Large intestine (tissue), 3 donors: ENCODE data around the gene NHLRC1. TPM values are rescaled to one million over a fixed set of nuclear protein-coding genes. Genes with fewer than 3 reads are reported as not detected.

Experiments
- DNase-seq, 2 donors: peaks; one replicate each; pipeline versions ENCODE4 v3.0.0 to v3.0.0-alpha.2; 2013
- H3K27ac ChIP-seq: one replicate; pipeline ENCODE4 v1.5.1; 2013; ENCODE audit warnings: low read length
- H3K27me3 ChIP-seq: 2 replicates; pipeline ENCODE4 v1.6.1; 2013; ENCODE audit warnings: low read length; ENCODE audit not compliant: control insufficient read depth, insufficient read depth
- H3K36me3 ChIP-seq: 2 replicates; pipeline ENCODE4 v1.6.1; 2013; ENCODE audit warnings: low read length; ENCODE audit not compliant: control insufficient read depth, insufficient read depth
- H3K4me1 ChIP-seq: one replicate; pipeline ENCODE4 v1.6.1; 2013; ENCODE audit warnings: low read length; ENCODE audit not compliant: control insufficient read depth, insufficient read depth
- H3K4me3 ChIP-seq: one replicate; pipeline ENCODE4 v1.5.1; 2013; ENCODE audit warnings: low read length
- H3K9me3 ChIP-seq: one replicate; pipeline ENCODE4 v1.6.1; 2013; ENCODE audit warnings: mild to moderate bottlenecking, low read depth, low read length, moderate library complexity; ENCODE audit not compliant: control insufficient read depth
- WGBS: methylation state at CpG from one replicate; pipeline ENCODE4 v1.1.5; 2013; ENCODE audit warnings: low lambda C conversion rate; ENCODE audit not compliant: insufficient coverage; 5-methylcytosine and 5-hydroxymethylcytosine counted together
- polyA plus RNA-seq: library from polyadenylated mRNA; unstranded; fragments of 120-200 nt; gene quantifications from one replicate; pipeline ENCODE4 v1.2.1, GENCODE V29; 2013

Gene NHLRC1
- polyA plus RNA-seq, 1 donor = 2.6 TPM

- Histone ChIP-seq H3K4me3 (no peak overlapping the region), H3K36me3 (no peaks in the 10 kb centered on the region), H3K27me3 (no peaks in the 10 kb centered on the region), H3K9me3 (peaks cover 4% of the 10 kb centered on the region), H3K4me1 (no peaks in the 10 kb centered on the region), H3K27ac (no peak overlapping the region)
- no peak for DNase-seq
- WGBS = 80% methylated on average over 1 of the region's 5 CpGs
Measured at GRCh38 chr6:18088419-18089296, 33.8 kb downstream of the NHLRC1 start.

GRCh38 chr6:18087396-18088165 lies 34.9 kb downstream of the NHLRC1 start:
- no peak overlapping the region for H3K4me3 ChIP-seq
- no peak for DNase-seq
- no peak overlapping the region for H3K27ac ChIP-seq
- H3K4me1 ChIP-seq = no peaks in the 10 kb centered on the region
- no peaks in the 10 kb centered on the region for H3K27me3 ChIP-seq
- H3K9me3 ChIP-seq = peaks cover 4% of the 10 kb centered on the region
- no peaks in the 10 kb centered on the region for H3K36me3 ChIP-seq
- no CpG with 5 or more reads among the region's 5 CpGs for WGBS

GRCh38 chr6:18081025-18081668 lies 41.3 kb downstream of the NHLRC1 start:
- no peak overlapping the region for H3K27ac ChIP-seq
- no peaks in the 10 kb centered on the region for H3K4me1 ChIP-seq
- no peaks in the 10 kb centered on the region for H3K36me3 ChIP-seq
- no peak for DNase-seq
- H3K4me3 ChIP-seq = no peak overlapping the region
- no peaks in the 10 kb centered on the region for H3K27me3 ChIP-seq
- 90% methylated on average over 4 of the region's 11 CpGs for WGBS
- H3K9me3 ChIP-seq = no peaks in the 10 kb centered on the region

GRCh38 chr6:18080544-18080943 lies 41.9 kb downstream of the NHLRC1 start:
- H3K4me1 ChIP-seq = no peaks in the 10 kb centered on the region
- WGBS = 100% methylated on average over 1 of the region's 4 CpGs
- no peak overlapping the region for H3K4me3 ChIP-seq
- DNase-seq = no peak
- H3K27me3 ChIP-seq = no peaks in the 10 kb centered on the region
- no peak overlapping the region for H3K27ac ChIP-seq
- H3K36me3 ChIP-seq = no peaks in the 10 kb centered on the region
- no peaks in the 10 kb centered on the region for H3K9me3 ChIP-seq

- Histone ChIP-seq H3K36me3 (no peaks in the 10 kb centered on the region), H3K9me3 (no peaks in the 10 kb centered on the region), H3K27me3 (no peaks in the 10 kb centered on the region), H3K27ac (no peak overlapping the region), H3K4me1 (no peaks in the 10 kb centered on the region), H3K4me3 (no peak overlapping the region)
- WGBS = no CpG with 5 or more reads among the region's 3 CpGs
- no peak for DNase-seq
Measured at GRCh38 chr6:18078866-18079265, 43.6 kb downstream of the NHLRC1 start.

- no peaks in the 10 kb centered on the region for H3K36me3 ChIP-seq
- no peak overlapping the region for H3K4me3 ChIP-seq
- no peaks in the 10 kb centered on the region for H3K9me3 ChIP-seq
- DNase-seq = no peak
- WGBS = no CpG with 5 or more reads among the region's 4 CpGs
- no peaks in the 10 kb centered on the region for H3K27me3 ChIP-seq
- H3K27ac ChIP-seq = no peak overlapping the region
- H3K4me1 ChIP-seq = no peaks in the 10 kb centered on the region
Measured at GRCh38 chr6:18076231-18076630, 46.2 kb downstream of the NHLRC1 start.

- H3K4me3 ChIP-seq = no peak overlapping the region
- H3K9me3 ChIP-seq = no peaks in the 10 kb centered on the region
- DNase-seq = no peak
- H3K27me3 ChIP-seq = no peaks in the 10 kb centered on the region
- no peaks in the 10 kb centered on the region for H3K36me3 ChIP-seq
- no peak overlapping the region for H3K27ac ChIP-seq
- H3K4me1 ChIP-seq = no peaks in the 10 kb centered on the region
Measured at GRCh38 chr6:18072841-18073240, 49.6 kb downstream of the NHLRC1 start.

- Histone ChIP-seq H3K27ac (no peak overlapping the region), H3K4me1 (no peaks in the 10 kb centered on the region), H3K9me3 (no peaks in the 10 kb centered on the region), H3K27me3 (no peaks in the 10 kb centered on the region), H3K4me3 (no peak overlapping the region), H3K36me3 (no peaks in the 10 kb centered on the region)
- DNase-seq = no peak
- 80% methylated on average over 2 of the region's 9 CpGs for WGBS
Measured at GRCh38 chr6:18070486-18070885, 52.0 kb downstream of the NHLRC1 start.
